KMS-11 (cell line): ENCODE data around the gene CFAP221.

ENCODE experiments used
- H2AFZ ChIP-seq: fragments of 200-600 bp; sonication (generic); 2 replicates; pipeline ENCODE4 v1.6.1; 2016; ENCODE audit warnings: antibody characterized with exemption, mixed run types, low read depth
- H3K27ac ChIP-seq: fragments of 200-600 bp; sonication (generic); 2 replicates; pipeline ENCODE4 v1.6.1; 2016; ENCODE audit warnings: mild to moderate bottlenecking, mixed run types
- H3K27me3 ChIP-seq: fragments of 200-600 bp; sonication (generic); 2 replicates; pipeline ENCODE4 v1.6.1; 2017; ENCODE audit warnings: mild to moderate bottlenecking, low read depth, mixed run types, moderate library complexity; ENCODE audit not compliant: insufficient read depth
- H3K36me3 ChIP-seq: fragments of 200-600 bp; sonication (generic); 2 replicates; pipeline ENCODE4 v1.6.1; 2017; ENCODE audit warnings: mild to moderate bottlenecking, mixed run types; ENCODE audit not compliant: insufficient read depth
- H3K4me1 ChIP-seq: fragments of 200-600 bp; sonication (generic); 2 replicates; pipeline ENCODE4 v1.6.1; 2016; ENCODE audit warnings: mild to moderate bottlenecking, low read depth, mixed run types; ENCODE audit not compliant: poor library complexity, severe bottlenecking
- H3K4me2 ChIP-seq: fragments of 200-600 bp; sonication (generic); 2 replicates; pipeline ENCODE4 v1.7.0; 2016; ENCODE audit warnings: mild to moderate bottlenecking, mixed run types
- H3K4me3 ChIP-seq: fragments of 200-600 bp; sonication (generic); IDR thresholded peaks from 2 replicates; pipeline ENCODE4 v1.6.1; 2017; ENCODE audit warnings: low read depth, low read length, mixed read lengths; ENCODE audit not compliant: insufficient read depth
- H3K79me2 ChIP-seq: fragments of 200-600 bp; sonication (generic); 2 replicates; pipeline ENCODE4 v1.6.1; 2016; ENCODE audit warnings: low read depth, mixed run types; ENCODE audit not compliant: insufficient read depth
- H3K9ac ChIP-seq: fragments of 200-600 bp; sonication (generic); 2 replicates; pipeline ENCODE4 v1.6.1; 2016; ENCODE audit warnings: mild to moderate bottlenecking, mixed run types
- H4K20me1 ChIP-seq: fragments of 200-600 bp; sonication (generic); 2 replicates; pipeline ENCODE4 v1.6.1; 2016; ENCODE audit warnings: mild to moderate bottlenecking, mixed run types; ENCODE audit not compliant: insufficient read depth
- TF ChIP-seq, protein P1 (sequence below): fragments of 200-600 bp; sonication (generic); conservative IDR thresholded peaks from 2 replicates; pipeline ENCODE4 v1.6.1; 2017; ENCODE audit warnings: low read depth, mild to moderate bottlenecking, antibody characterized with exemption, low read length, moderate library complexity, mixed read lengths

CFAP221 gene

DNA sequence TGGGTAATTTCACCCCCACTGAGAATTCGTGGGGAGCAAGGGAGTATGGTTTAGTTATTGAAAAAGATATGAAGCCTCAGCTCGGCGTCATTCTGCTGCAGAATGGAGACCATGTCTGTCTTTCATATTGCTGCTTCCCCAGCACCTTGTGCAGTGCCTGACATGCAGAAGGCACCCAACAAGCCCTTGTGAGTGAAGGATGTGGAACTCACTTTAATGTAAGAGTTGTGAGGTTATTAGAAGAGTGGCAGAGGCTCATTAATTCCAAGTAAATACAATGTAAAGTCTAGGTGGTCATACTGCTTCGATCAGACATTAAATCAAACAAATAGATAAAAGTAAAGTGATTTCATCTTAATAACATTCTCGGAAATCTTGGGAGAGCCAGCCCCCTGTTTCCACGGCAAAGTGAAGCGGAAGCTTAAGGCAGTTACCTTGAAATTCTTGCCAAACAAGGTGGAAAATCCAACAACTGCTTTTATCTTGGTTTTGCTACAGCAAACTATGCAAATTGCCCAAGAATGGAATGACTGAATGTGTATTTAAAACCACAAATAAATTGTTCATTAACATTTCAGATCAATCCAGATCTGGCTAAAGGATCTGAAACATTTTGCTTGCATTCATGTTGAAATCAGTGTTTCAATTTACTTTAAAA, 9.6 kb downstream of the CFAP221 start:
- Histone ChIP-seq H3K79me2 (no peaks in the 10 kb centered on the region), H3K4me3 (no peak overlapping the region), H3K4me1 (no peaks in the 10 kb centered on the region), H2AFZ (no peak overlapping the region), H3K27ac (no peak overlapping the region), H3K9ac (no peak overlapping the region), H3K27me3 (no peaks in the 10 kb centered on the region), H4K20me1 (no peaks in the 10 kb centered on the region), H3K4me2 (no peak overlapping the region), H3K36me3 (no peaks in the 10 kb centered on the region)
- TF ChIP-seq, protein P1, sequence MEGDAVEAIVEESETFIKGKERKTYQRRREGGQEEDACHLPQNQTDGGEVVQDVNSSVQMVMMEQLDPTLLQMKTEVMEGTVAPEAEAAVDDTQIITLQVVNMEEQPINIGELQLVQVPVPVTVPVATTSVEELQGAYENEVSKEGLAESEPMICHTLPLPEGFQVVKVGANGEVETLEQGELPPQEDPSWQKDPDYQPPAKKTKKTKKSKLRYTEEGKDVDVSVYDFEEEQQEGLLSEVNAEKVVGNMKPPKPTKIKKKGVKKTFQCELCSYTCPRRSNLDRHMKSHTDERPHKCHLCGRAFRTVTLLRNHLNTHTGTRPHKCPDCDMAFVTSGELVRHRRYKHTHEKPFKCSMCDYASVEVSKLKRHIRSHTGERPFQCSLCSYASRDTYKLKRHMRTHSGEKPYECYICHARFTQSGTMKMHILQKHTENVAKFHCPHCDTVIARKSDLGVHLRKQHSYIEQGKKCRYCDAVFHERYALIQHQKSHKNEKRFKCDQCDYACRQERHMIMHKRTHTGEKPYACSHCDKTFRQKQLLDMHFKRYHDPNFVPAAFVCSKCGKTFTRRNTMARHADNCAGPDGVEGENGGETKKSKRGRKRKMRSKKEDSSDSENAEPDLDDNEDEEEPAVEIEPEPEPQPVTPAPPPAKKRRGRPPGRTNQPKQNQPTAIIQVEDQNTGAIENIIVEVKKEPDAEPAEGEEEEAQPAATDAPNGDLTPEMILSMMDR: no peak

GRCh38 chr2:119565481-119565880, 21.2 kb downstream of the CFAP221 start:
- H3K9ac ChIP-seq: no peak overlapping the region
- no peak overlapping the region for H2AFZ ChIP-seq
- no peaks in the 10 kb centered on the region for H3K4me1 ChIP-seq
- H3K36me3 ChIP-seq: no peaks in the 10 kb centered on the region
- H3K79me2 ChIP-seq: no peaks in the 10 kb centered on the region
- TF ChIP-seq, protein P1: no peak
- H3K4me2 ChIP-seq: no peak overlapping the region
- H3K27ac ChIP-seq: no peak overlapping the region
- no peaks in the 10 kb centered on the region for H4K20me1 ChIP-seq
- H3K27me3 ChIP-seq: no peaks in the 10 kb centered on the region
- no peak overlapping the region for H3K4me3 ChIP-seq

- H3K79me2 ChIP-seq: no peaks in the 10 kb centered on the region
- no peaks in the 10 kb centered on the region for H4K20me1 ChIP-seq
- TF ChIP-seq, protein P1: no peak
- H3K27me3 ChIP-seq: no peaks in the 10 kb centered on the region
- no peaks in the 10 kb centered on the region for H3K36me3 ChIP-seq
- no peak overlapping the region for H3K4me3 ChIP-seq
- no peak overlapping the region for H2AFZ ChIP-seq
- H3K4me1 ChIP-seq: peaks cover 12% of the 10 kb centered on the region
- H3K27ac ChIP-seq: no peak overlapping the region
- no peak overlapping the region for H3K9ac ChIP-seq
- no peak overlapping the region for H3K4me2 ChIP-seq
Measured at GRCh38 chr2:119567292-119567691, 23.0 kb downstream of the CFAP221 start.

GRCh38 chr2:119574108-119574815, 30.0 kb downstream of the CFAP221 start:
- TF ChIP-seq, protein P1: no peak
- Histone ChIP-seq H3K4me2 (peak overlapping the region; percentile 70), H3K4me3 (peak overlapping the region; percentile 57)

More at GRCh38 chr2:119574108-119574815, 30.0 kb downstream of the CFAP221 start:
- H3K27ac ChIP-seq: peak overlapping the region; percentile 60
- H3K36me3 ChIP-seq: no peaks in the 10 kb centered on the region
- no peaks in the 10 kb centered on the region for H3K79me2 ChIP-seq
- H3K9ac ChIP-seq: no peak overlapping the region
- H2AFZ ChIP-seq: no peak overlapping the region
- no peaks in the 10 kb centered on the region for H4K20me1 ChIP-seq
- H3K4me1 ChIP-seq: peaks cover 54% of the 10 kb centered on the region
- no peaks in the 10 kb centered on the region for H3K27me3 ChIP-seq
